CD4-positive, alpha-beta T cell treated with Interleukin-15 for 1 hour (primary cell): ENCODE results near the gene USP31.

Experiments
- DNase-seq: peaks from one replicate; pipeline ENCODE4 v3.0.0-alpha.2; 2020

Gene USP31

GRCh38 chr16:23092072-23092800, 57.0 kb downstream of the USP31 start:
- DNase-seq, result no peak

- no peak for DNase-seq
Observed at GRCh38 chr16:23089111-23089510, 60.1 kb downstream of the USP31 start.

DNA sequence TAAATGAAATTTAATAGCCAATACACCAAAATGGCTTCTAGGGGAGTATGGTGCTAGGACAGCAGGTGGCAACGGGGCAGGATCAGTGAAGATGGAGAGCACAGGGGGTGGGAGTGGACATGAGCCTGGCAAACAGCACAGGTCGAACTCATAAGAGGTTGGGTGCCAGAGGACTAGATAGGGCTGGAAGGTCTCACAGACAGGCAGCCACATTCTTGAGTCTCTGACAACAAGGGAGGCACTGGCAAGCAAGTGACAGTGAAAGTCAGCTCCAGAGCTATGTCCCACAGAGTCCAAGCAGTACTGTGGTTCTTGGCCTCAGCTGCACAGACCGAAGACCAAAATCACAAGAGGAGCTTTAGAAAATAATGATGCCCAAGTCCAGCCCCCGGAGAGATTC, 61.2 kb downstream of the USP31 start:
- no peak for DNase-seq

DNA sequence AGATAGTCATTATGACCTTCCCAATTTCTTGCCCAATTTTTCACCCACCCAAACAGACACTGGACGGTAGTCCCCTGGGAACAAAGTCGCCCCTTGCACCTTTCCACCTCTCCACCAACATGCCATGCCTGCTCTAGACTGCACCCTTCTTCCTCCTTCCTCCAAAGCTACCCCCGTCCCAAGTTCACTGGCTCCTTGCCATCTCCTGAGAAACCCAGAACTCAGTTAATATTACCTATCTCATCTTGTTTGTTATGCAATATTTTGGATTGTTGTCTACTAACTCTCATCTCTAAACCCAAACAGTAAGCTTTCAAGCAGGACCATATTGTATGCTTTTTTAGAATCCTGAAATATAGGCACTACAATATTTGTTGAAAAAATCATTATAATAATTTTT, 63.3 kb downstream of the USP31 start:
- no peak for DNase-seq

DNA sequence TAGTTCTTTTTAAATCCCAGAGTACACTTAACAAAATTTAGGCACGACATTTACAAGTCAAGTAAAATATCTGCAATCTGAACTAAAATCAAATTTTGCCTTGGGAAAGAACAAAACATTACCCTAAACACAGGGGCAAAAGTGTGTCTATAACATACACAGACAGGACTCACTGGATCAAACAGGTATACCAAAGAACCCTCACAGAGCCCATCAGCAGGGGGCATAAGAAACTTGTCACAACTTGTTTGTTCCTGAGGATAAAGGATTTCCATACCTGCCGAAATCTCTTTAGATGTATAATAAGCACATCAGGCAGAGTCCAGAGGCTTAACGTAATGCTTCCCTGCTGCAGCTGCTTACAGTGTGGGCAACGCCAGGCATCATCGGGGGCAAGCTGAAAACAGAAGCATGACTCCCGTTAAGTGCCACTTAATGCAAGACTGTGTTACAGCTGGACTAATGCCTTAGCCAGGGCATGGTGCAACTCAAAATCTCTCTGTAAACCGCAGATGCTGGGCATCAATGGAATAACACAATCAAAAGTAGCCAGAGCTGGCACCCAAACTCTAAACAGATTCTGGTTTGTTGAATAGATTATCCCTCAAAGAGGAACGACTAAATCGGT, 67.0 kb downstream of the USP31 start:
- DNase-seq, result no peak

DNA sequence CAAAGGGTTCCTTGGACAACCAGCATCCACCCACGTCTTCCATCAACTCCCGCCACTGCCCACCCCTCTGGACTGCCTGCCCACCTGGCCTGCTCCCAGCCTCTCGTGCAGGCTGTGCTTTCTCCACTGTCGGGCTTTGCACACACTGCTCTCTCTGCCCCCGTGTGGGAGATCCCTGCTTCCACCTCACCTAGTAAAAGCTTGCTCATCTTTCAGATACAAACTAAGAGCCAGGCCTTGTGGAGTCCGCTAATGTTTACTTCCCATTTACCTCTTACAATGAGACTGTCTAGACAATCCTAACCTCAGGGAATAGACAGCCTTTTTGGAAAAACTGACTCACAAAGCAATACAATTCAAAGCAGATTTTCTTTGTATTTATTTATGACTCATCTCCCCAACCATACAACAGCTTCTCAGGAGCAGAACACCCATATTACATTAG, 67.6 kb downstream of the USP31 start:
- DNase-seq, result no peak

DNA sequence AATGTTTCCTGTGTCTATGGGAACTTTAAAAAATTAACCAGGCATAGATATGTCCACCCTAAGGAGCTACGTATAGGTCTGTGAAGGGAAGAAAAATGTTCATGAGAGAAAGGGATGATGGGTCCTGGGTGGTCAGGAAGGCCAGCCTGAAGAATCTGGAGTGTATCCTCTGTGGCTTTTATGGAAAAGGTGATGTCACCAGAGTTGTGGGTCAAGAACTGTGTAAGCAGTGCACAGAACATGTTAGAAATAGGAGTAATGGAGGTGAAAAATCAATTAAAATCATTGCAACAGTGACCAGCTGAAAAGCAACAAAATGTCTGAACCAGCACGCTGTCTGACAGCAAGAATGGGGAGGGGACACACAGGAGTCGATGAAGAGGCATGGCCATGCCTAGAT, 68.5 kb downstream of the USP31 start:
- no peak for DNase-seq

DNA sequence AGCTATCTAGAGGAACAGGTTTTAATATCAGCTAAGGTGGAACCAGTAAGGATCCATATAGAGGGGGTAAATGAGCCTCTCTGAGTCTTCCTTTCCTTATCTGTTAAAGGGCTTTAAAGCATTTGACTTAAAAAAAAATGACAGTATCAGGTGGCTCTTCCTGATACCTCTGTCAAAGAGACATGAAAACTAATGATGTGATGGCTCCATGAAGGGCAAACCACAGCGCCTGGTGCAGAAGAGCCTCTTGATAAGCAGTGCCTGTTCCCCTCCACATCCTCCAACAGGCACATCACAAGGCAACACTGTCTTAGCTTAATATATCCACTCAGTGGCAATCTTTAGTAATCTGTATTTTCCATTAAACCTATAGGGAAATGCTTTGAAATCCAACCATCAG, 68.9 kb downstream of the USP31 start:
- DNase-seq, result no peak

GRCh38 chr16:23079675-23080301, 69.5 kb downstream of the USP31 start:
- DNase-seq, result no peak

- DNase-seq, result no peak
Observed at GRCh38 chr16:23074423-23074822, 74.8 kb downstream of the USP31 start.

DNA sequence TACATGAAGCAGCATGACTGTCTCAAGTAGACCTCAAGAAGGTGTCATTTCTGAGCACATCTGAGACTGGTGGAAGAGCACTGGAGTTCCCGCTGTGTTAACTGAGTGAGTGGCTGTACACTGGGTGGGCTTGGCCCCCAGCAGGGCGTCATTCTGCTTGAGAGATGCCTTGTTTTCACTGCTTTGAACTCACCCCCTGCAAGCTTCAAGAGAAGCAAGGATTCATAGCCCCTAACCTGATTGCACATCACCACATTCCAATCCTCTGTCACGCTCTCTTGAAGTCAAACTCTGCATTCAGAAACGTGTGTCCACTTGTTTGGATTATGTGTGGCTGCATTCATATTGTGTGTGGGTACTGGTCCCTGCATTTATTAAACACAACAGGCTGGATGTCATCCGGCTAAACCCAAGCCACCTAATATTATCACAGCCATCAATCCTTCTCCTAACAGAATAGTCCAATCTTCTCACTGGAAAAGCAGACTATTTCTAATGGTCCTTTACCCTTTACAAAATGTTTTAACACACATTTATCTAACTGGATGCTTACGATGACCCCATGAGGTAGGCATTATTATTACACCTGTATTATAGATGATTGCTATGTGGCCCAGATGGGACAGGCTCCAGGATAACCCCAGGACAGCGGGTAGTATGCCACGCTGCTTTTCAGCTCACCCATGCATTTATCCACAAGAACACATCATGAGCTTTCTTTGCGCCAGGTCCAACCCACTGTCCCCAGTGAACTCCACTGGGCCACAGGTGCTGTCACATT, 76.3 kb downstream of the USP31 start:
- DNase-seq, result no peak

DNA sequence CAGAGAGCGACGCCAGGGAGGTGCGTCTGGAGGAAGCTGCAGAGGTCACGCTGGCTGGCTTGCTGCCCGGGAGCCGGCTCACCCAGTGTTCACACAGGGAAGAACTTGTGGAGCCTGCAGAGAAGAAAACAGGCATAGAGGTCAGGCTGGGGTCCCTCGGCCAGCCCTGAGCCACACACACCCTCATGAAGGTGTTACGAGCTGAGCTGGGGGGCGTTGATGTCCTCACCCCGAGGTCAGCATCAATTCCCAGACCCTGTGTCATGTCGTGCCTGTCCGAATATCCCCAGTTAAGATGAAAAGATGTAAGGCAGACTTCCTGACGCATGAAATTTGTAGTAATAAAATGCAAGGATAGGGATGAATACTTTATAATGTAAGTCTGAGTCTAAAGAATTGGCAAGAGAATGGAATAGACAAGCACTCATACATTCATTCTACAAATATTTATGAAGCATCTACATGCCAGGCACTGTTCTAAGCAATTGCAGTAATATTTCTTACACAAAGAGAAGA, 77.1 kb downstream of the USP31 start:
- DNase-seq, result no peak

- DNase-seq, result no peak
Observed at GRCh38 chr16:23071196-23072083, 77.8 kb downstream of the USP31 start.

- no peak for DNase-seq
Observed at GRCh38 chr16:23069844-23070243, 79.4 kb downstream of the USP31 start.

- DNase-seq, result no peak
Observed at GRCh38 chr16:23068079-23068736, 81.0 kb downstream of the USP31 start.

GRCh38 chr16:23066676-23067075, 82.6 kb downstream of the USP31 start:
- no peak for DNase-seq

DNA sequence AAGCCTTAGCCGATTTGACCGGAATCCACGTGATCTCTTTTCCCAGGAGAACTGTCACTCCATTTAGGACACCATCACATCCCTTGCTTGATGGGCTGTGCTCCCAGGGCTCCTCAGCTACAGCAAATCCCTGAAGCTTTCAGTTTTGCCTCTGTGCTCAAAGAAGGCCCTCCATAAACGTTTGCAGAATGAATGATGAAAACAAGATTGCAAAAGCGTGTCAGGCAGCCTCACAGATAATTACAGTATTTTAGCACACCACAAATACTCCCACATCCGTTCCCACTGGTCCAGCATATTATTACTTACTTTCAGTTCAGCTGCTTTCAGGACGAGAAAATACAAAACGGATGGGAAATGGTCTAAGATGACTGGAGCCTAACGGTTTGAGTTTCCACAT, 84.6 kb downstream of the USP31 start:
- no peak for DNase-seq

DNA sequence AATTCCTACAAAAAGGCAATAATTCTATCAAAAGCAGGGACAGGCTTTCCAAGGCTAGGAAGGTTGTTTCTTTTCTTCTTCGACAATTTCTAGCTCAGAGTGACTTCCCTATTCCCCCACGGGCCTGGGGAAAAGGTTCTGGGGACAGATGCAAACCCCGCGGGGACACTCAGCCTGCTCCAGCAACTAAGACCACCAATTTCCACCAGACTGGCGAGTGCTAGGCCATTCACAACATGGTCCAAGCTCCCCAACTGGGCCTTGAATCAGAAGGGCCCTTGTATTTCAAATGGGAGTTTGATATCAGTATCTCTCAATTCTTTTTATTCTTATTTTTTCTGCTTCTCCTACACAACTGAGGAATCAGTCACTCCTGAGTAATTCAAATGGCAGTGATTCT, 86.7 kb downstream of the USP31 start:
- no peak for DNase-seq

DNA sequence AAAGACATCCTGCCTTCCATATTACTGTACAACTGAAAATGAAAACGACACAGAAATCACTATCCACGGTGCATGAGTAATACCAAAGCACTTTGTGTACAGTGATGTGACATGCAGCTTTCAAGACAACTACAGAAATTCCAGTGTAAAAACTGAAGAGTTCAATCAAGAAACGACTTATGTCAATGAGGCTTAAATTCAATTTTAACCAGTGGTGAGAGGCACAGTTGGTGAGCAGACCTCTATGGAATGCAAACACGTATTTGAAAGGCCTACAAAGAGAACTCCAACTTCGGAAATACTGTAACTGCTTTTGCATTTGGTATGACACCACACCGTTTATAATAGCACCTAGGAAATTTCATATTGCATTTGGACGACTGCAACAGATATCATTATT, 87.6 kb downstream of the USP31 start:
- DNase-seq, result no peak

DNA sequence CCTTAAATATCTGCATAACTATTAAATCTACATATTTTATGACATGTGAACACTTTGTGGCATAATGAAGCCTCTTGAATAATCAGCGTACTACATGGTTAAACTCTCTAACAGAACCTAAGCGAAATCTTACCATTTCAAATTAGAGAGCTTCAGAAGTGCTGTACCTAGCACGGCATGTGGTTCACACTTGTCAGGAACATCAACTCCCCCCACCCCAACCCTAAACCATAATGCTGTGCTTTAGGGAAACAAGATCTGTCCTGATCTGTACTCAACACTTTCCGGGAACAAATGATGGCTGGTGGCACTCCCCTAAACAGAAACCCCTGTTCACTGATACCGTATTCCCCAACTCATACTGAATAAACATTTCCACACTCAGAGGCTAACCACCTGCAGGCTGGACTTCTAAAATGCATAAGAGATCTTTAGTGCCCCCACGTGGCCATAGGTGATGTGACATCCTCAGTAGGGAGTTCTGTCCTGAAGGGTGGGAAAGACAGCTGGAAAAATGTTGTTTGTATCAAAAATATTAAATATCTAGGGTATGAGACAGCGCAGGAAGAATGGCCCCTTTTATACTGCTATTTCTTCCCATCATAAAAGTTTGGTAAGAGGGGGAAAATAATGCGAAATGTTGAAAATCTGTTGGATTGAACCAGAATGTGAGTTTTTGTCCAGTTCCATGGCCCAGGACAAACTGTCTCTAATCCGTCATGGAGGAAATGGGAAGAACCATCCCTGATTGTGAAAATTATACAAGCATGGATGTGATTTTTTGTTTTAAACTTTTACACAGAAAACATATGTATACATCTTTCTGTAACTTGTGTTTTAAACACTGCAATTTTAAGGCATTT, 88.6 kb downstream of the USP31 start:
- DNase-seq, result peak; percentile 38

GRCh38 chr16:23059433-23059832, 89.8 kb downstream of the USP31 start:
- no peak for DNase-seq
